NB4 (cell line): ENCODE data around the gene AMBRA1.

Experiments used
- DNase-seq: peaks from one replicate; pipeline ENCODE4 v3.0.0; 2010; ENCODE audit warnings: low read depth
- H3K4me3 ChIP-seq: one replicate; pipeline ENCODE4 v1.5.1; 2011; ENCODE audit warnings: mild to moderate bottlenecking, low read depth, low read length, moderate library complexity
- CTCF ChIP-seq: IDR thresholded peaks from one replicate; pipeline ENCODE4 v1.5.1; 2012; ENCODE audit warnings: low read depth, low read length
- MAX ChIP-seq: IDR thresholded peaks from 2 replicates; pipeline ENCODE4 v1.6.1; 2011; ENCODE audit warnings: low read depth, low read length
- MYC ChIP-seq: IDR thresholded peaks from 2 replicates; pipeline ENCODE4 v1.6.1; 2011; ENCODE audit warnings: low read depth, low read length
- POLR2A ChIP-seq: IDR thresholded peaks from 2 replicates; pipeline ENCODE4 v1.6.1; 2011; ENCODE audit warnings: mild to moderate bottlenecking; ENCODE audit not compliant: insufficient read length; ENCODE audit errors: extremely low read depth

AMBRA1 gene

DNA sequence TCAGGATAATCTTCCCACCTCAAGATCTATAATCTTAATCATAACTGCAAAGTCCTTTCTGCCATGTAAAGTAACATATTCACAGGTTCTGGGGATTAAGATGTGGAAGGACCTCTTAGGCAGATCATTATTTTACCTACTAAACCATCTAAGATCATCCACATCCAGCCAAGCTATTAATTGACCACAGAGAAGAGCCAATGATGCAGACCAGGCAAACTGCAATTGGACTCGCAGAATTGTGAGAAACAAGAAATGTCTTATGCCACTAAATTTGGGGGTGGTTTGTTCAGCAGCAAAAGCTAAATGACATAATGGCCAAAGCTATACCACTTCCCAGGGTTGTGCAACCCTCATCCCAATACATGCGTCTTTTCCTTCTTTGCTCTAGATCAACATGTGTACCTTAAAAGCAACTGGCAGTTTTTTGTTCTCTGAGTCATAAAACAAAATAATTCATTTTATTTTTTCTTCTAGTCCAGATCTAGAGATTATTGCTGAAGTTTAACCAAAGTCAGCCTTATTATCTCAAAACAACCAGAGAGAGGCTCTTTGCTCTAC, 113.6 kb downstream of the AMBRA1 start:
- no peak for DNase-seq
- TF ChIP-seq MAX (no peak), POLR2A (no peak), MYC (no peak), CTCF (no peak)
- no peak overlapping the region for H3K4me3 ChIP-seq

DNA sequence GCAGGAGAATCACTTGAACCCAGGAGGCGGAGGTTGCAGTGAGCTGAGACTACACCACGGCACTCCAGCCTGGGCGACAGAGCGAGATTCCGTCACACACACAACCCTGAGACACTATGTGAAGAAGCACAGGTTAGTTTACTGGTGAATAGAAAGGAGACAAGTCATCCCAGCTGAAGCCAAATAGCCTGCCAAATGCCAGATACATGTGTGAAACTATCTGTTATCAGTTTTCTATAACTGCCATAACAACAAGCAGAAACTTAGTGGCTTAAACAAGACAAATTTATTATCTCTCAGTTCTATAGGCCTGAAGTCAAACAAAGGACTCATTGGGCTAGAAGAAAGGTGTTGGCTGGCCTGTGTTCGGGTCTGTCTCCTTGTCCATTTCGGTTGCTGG, 114.2 kb downstream of the AMBRA1 start:
- no peak for DNase-seq
- TF ChIP-seq MAX (no peak), CTCF (no peak), POLR2A (no peak), MYC (no peak)
- H3K4me3 ChIP-seq, result no peak overlapping the region

GRCh38 chr11:46478196-46478595, 115.6 kb downstream of the AMBRA1 start:
- TF ChIP-seq CTCF (no peak), MAX (no peak), MYC (no peak), POLR2A (no peak)
- no peak overlapping the region for H3K4me3 ChIP-seq
- DNase-seq, result no peak

GRCh38 chr11:46477136-46477535, 116.7 kb downstream of the AMBRA1 start:
- no peak overlapping the region for H3K4me3 ChIP-seq
- no peak for TF ChIP-seq MYC
- TF ChIP-seq MAX, result no peak
- TF ChIP-seq POLR2A, result no peak
- TF ChIP-seq CTCF, result no peak
- DNase-seq, result no peak

GRCh38 chr11:46475926-46476545, 117.8 kb downstream of the AMBRA1 start:
- DNase-seq, result no peak
- H3K4me3 ChIP-seq, result no peak overlapping the region
- TF ChIP-seq POLR2A (no peak), MYC (no peak), CTCF (no peak), MAX (no peak)
